GM12873 (cell line): ENCODE measurements around the gene GCAT.

ENCODE experiments used
- CTCF ChIP-seq: IDR thresholded peaks from 2 replicates; pipeline ENCODE4 v1.5.1; 2012; ENCODE audit warnings: low read depth, mild to moderate bottlenecking, moderate library complexity, low read length, control low read depth; ENCODE audit not compliant: insufficient read depth; ENCODE audit errors: missing control alignments

GCAT gene

DNA sequence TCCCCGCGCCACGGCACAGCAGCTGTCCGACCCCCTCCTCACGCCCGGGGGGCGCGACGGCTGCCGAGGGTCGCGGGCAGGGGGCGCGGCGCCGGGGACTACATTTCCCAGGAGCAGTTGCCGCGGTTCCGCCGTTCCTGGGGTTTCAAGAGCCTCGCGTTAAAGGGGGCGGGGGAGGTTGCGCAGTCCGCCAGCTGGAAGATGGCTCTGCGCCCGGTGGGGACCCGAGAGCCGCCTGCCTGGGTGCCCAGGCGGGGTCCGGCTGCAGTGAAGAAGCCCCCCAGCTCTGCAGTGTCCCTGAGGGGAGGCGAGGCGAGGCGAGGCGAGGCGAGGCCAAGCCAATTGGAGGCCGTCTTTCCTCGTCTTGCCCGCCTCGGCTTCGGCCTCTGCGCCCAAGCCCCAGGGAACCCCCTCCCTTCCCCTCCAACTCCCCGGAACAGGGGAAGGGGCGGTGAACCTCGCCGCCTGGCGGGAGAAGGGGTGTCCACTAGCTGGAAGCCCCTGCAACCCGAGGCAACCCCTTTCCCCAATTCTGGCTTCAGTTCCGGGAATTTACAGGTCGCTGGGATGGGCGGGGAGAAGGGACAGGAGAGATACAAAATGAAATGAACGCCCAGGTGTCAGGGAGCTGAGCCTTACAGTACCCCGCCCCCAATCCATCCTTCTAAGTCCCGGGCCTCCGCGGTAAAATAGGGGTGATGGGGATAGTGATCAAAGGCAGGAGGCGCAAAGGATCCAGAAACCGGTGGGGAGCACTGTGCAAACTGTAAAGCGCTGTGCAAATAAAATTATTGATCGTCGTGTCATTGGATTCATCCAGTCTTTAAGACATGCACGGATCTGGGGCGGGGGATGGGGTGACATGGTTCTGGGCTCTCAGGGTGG is 5.2 kb upstream of the GCAT start:
- TF ChIP-seq CTCF, result no peak

DNA sequence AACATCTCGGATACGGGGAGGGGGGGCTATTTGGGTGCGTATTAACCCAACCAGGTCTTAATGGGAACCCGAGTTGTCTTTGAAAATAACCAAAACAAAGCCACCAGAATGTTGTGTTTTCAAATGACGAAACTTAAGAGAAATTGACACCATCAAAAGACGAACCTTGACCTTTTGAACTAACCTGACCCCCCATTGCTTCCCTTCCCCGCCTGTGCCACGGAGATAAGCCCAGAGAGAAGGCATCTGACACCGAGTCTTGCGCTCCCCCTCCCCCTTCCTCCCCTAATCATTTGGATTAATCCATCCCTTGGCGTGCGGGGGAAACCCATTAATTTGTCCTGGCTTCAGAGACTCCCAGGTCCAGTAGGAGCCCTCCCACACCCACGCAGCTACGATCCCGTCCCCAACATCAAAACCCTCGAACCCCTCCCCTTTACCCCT is 4.5 kb upstream of the GCAT start:
- no peak for TF ChIP-seq CTCF

DNA sequence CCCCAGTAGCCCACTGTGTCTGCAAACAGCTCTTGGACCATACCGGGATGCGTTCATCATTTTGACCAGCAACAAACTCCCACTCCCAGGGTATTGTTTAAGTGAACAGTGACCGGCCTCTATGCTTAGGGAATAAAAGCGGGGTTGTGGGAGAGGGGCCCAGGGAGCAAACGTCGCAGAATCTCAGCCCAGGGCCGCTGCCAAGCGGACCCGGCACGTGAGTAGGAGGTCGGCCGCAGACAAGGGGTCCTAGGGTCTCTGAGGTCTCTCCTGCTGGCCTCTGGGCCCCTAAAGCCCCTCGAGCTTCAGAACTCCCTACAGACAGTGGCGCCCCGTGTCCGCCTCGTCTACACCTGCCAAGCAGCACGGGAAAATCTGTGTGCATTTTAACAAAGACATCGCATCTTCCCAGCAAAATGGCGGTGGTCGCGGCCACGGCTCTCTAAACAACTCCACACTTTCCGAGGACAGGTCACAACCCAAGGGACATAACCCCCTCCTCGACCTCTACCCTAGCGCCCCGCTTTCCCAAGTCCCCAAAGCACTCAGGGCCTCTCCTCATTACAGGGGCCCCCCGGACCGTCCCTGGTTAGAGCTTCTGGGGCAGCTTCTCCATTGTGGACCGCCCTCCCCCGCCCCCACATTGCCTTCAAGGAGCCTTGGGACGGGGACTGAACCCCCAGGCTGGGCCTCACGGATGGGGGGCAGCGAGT is 3.9 kb upstream of the GCAT start:
- no peak for TF ChIP-seq CTCF

DNA sequence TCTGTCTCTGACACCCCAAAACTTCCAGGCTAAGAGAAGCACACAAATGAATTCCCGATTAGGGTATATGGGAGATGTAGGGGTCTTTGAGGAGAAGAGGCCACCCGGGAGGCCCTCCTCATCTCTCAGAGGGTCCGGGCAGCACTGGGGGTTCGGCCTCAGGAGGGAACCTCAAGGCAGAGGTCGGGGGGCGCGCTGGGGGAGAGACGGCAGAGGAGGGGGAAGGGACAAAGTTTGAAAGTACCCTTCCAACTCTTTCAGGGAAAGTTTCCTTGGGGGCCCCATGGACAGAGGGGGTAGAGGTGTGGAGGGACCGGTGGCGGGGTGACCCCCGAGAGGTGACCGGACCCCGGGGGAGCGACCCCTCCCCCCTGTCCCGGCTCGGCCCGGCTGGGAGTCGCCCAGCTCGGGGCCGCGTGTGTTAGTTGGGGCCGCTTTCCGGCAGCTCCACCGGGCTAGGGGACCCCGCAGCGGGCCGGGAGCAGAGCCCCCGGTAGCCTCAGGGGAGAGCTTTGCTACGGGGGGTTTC is 3.3 kb upstream of the GCAT start:
- TF ChIP-seq CTCF, result no peak

- TF ChIP-seq CTCF, result no peak
Measured at GRCh38 chr22:37804881-37805809, 2.6 kb upstream of the GCAT start.

GRCh38 chr22:37805810-37806277 is 1.9 kb upstream of the GCAT start:
- no peak for TF ChIP-seq CTCF
